Measurements from ENCODE around the gene RRAS2. TPM values are rescaled to one million over a fixed set of nuclear protein-coding genes. Genes with fewer than 3 reads are reported as not detected.

RRAS2 gene
- total RNA-seq, 1 donor from 2014 or later, result 47.1 TPM

GRCh38 chr11:14376920-14377319 lies 17.9 kb upstream of the RRAS2 start:
- Histone ChIP-seq H3K27me3 (no peaks in the 10 kb centered on the region), H3K27ac (no peak overlapping the region), H3K4me3 (no peak overlapping the region), H3K36me3 (no peaks in the 10 kb centered on the region), H3K4me1 (peaks cover 9% of the 10 kb centered on the region), H3K9me3 (no peaks in the 10 kb centered on the region)
- no peak for DNase-seq
- TF ChIP-seq CTCF (IDR thresholded peaks at IDR 0.05), result no peak
- intact Hi-C loops (cut with DNase I), result no loop called here
- no peak for ATAC-seq

GRCh38 chr11:14374922-14375830 lies 16.2 kb upstream of the RRAS2 start:
- DNase-seq (no peak), ATAC-seq (no peak)
- Histone ChIP-seq H3K36me3 (no peaks in the 10 kb centered on the region), H3K27me3 (no peaks in the 10 kb centered on the region), H3K4me3 (no peak overlapping the region), H3K4me1 (no peaks in the 10 kb centered on the region), H3K27ac (no peak overlapping the region), H3K9me3 (no peaks in the 10 kb centered on the region)
- intact Hi-C loops (cut with DNase I), result no loop called here
- no peak for TF ChIP-seq CTCF (IDR thresholded peaks at IDR 0.05)

GRCh38 chr11:14373941-14374646 lies 15.1 kb upstream of the RRAS2 start:
- Histone ChIP-seq H3K4me1 (no peaks in the 10 kb centered on the region), H3K27ac (no peak overlapping the region), H3K27me3 (no peaks in the 10 kb centered on the region), H3K36me3 (no peaks in the 10 kb centered on the region), H3K4me3 (no peak overlapping the region), H3K9me3 (no peaks in the 10 kb centered on the region)
- no peak for TF ChIP-seq CTCF (IDR thresholded peaks at IDR 0.05)
- intact Hi-C loops (cut with DNase I), result no loop called here
- no peak for DNase-seq
- ATAC-seq, result peak; percentile 71

GRCh38 chr11:14372011-14372410 lies 13.0 kb upstream of the RRAS2 start:
- Histone ChIP-seq H3K27me3 (no peaks in the 10 kb centered on the region), H3K9me3 (no peaks in the 10 kb centered on the region), H3K27ac (no peak overlapping the region), H3K4me3 (no peak overlapping the region), H3K36me3 (no peaks in the 10 kb centered on the region), H3K4me1 (no peaks in the 10 kb centered on the region)
- intact Hi-C loops (cut with DNase I), result no loop called here
- DNase-seq, result no peak
- TF ChIP-seq CTCF (IDR thresholded peaks at IDR 0.05), result no peak
- ATAC-seq, result no peak

- Histone ChIP-seq H3K9me3 (no peaks in the 10 kb centered on the region), H3K36me3 (no peaks in the 10 kb centered on the region), H3K4me3 (no peak overlapping the region), H3K27ac (no peak overlapping the region), H3K4me1 (no peaks in the 10 kb centered on the region), H3K27me3 (no peaks in the 10 kb centered on the region)
- ATAC-seq (no peak), DNase-seq (no peak)
- intact Hi-C loops (cut with DNase I), result no loop called here
- TF ChIP-seq CTCF (IDR thresholded peaks at IDR 0.05), result no peak
Measured at GRCh38 chr11:14371249-14371648, 12.3 kb upstream of the RRAS2 start.

Data from upper lobe of right lung (tissue), 1 donor.